Measurements from ENCODE around the gene LTBP2. TPM values are rescaled to one million over a fixed set of nuclear protein-coding genes. Genes with fewer than 3 reads are reported as not detected.

Gene LTBP2
- total RNA-seq, 1 experiment from 2014 or later = 124 TPM

DNA sequence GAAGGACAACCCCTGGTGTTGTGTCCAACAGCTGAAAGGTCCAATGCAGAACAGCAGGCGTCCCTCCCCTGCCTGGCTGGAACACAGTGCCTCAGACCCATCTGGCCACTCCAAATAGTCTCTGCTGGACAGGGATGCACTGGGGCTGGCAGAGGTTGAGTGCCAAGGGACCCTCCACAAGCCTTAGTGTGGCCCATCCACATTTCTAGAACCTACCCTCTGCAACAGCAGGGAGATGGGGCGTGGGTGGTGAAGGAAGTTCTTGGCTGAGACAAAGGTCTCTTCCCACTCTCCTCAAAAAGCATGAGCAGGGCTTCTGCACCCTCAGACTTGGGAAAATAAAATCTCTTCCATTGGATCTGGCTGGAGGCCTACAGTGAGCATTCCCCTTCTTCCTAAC, 36.5 kb downstream of the LTBP2 start:
- peak overlapping the region; percentile 99 for H3K27ac ChIP-seq
- no peaks in the 10 kb centered on the region for H3K9me3 ChIP-seq (ENCODE audit: insufficient read depth, low read depth)
- BruUV-seq (replicated peaks) = no TSS peak
- ChIA-PET CTCF (interaction anchor here (1.8 to 6.4 kb wide), 3 partner anchors 8 to 41 kb away, joined by 5 to 82 read pairs (median 17); partner anchors contain the start of gene LTBP2), POLR2A (ENCODE audit: unreplicated experiment) (interaction anchor here (0.6 to 0.7 kb wide), 2 partner anchors 13 to 220 kb away, joined by 4 to 5 read pairs; no protein-coding TSS in a partner anchor)
- H3K27me3 ChIP-seq (ENCODE audit: insufficient read depth, low read depth) = no peaks in the 10 kb centered on the region
- no peak for DNase-seq
- peaks cover 84% of the 10 kb centered on the region for H3K4me1 ChIP-seq (replicated peaks; ENCODE audit: insufficient read depth)
- H2AFZ ChIP-seq = no peak overlapping the region
- no peak overlapping the region for H3K4me3 ChIP-seq
- TF ChIP-seq CTCF (conservative IDR thresholded peaks at IDR 0.05) = no peak
- TF ChIP-seq EZH2 (IDR thresholded peaks at IDR 0.05; ENCODE audit: low read depth) = no peak
- H3K9me2 ChIP-seq (ENCODE audit: insufficient read depth) = no peaks in the 10 kb centered on the region
- H3K79me2 ChIP-seq (ENCODE audit: low read depth) = peaks cover 63% of the 10 kb centered on the region
- peaks cover 67% of the 10 kb centered on the region for H3F3A ChIP-seq (ENCODE audit: insufficient read depth, low read depth)
- peaks cover 12% of the 10 kb centered on the region; the same call in 1 of the 2 replicates for H3K36me3 ChIP-seq (ENCODE audit: low read depth)
- no peak overlapping the region for H3K4me2 ChIP-seq
- no peaks in the 10 kb centered on the region for H4K20me1 ChIP-seq (ENCODE audit: insufficient read depth)
- intact Hi-C loops (cut with micrococcal nuclease; ENCODE audit: unreplicated experiment) = loop anchor here (10.0 kb wide), 1 partner anchor 979 kb away; no protein-coding TSS in a partner anchor

- H3F3A ChIP-seq (ENCODE audit: insufficient read depth, low read depth) = peaks cover 67% of the 10 kb centered on the region
- CTCF ChIA-PET = interaction anchor here (0.6 to 6.4 kb wide), 5 partner anchors 9 to 48 kb away, joined by 3 to 82 read pairs (median 8); partner anchors contain the start of gene LTBP2
- peaks cover 84% of the 10 kb centered on the region for H3K4me1 ChIP-seq (replicated peaks; ENCODE audit: insufficient read depth)
- no TSS peak for BruUV-seq (replicated peaks)
- peaks cover 70% of the 10 kb centered on the region for H3K79me2 ChIP-seq (ENCODE audit: low read depth)
- H3K4me2 ChIP-seq = peak overlapping the region; percentile 92
- TF ChIP-seq CTCF (conservative IDR thresholded peaks at IDR 0.05) (no peak), EZH2 (IDR thresholded peaks at IDR 0.05; ENCODE audit: low read depth) (no peak)
- H2AFZ ChIP-seq = no peak overlapping the region
- DNase-seq = no peak
- no peaks in the 10 kb centered on the region for H3K9me3 ChIP-seq (ENCODE audit: insufficient read depth, low read depth)
- POLR2A ChIA-PET (ENCODE audit: unreplicated experiment) = interaction anchor here (0.6 to 2.8 kb wide), 4 partner anchors 12 to 435 kb away, joined by 3 to 25 read pairs (median 4); no protein-coding TSS in a partner anchor
- H3K36me3 ChIP-seq (ENCODE audit: low read depth) = peaks cover 12% of the 10 kb centered on the region; the same call in 1 of the 2 replicates
- H3K4me3 ChIP-seq = no peak overlapping the region
- H3K27ac ChIP-seq = peak overlapping the region; percentile 99
- H4K20me1 ChIP-seq (ENCODE audit: insufficient read depth) = no peaks in the 10 kb centered on the region
- intact Hi-C loops (cut with micrococcal nuclease; ENCODE audit: unreplicated experiment) = loop anchor here (5.0 to 10.0 kb wide), 5 partner anchors 62 to 980 kb away; partner anchors contain the start of gene FOS
- H3K9me2 ChIP-seq (ENCODE audit: insufficient read depth) = no peaks in the 10 kb centered on the region
- no peaks in the 10 kb centered on the region for H3K27me3 ChIP-seq (ENCODE audit: insufficient read depth, low read depth)
Observed at GRCh38 chr14:74574706-74575105, 37.3 kb downstream of the LTBP2 start.

- BruUV-seq (replicated peaks) = no TSS peak
- H3F3A ChIP-seq (ENCODE audit: insufficient read depth, low read depth) = peaks cover 66% of the 10 kb centered on the region
- TF ChIP-seq CTCF (conservative IDR thresholded peaks at IDR 0.05) (no peak), EZH2 (IDR thresholded peaks at IDR 0.05; ENCODE audit: low read depth) (no peak)
- H3K27ac ChIP-seq = peak overlapping the region; percentile 99
- peaks cover 84% of the 10 kb centered on the region for H3K4me1 ChIP-seq (replicated peaks; ENCODE audit: insufficient read depth)
- ChIA-PET POLR2A (ENCODE audit: unreplicated experiment) (interaction anchor here (0.6 to 2.8 kb wide), 4 partner anchors 8 to 434 kb away, joined by 3 to 25 read pairs (median 11); partner anchors contain the start of genes ISCA2 and NPC2), CTCF (interaction anchor here (1.1 to 6.4 kb wide), 5 partner anchors 10 to 204 kb away, joined by 5 to 82 read pairs (median 14); partner anchors contain the start of gene LTBP2)
- DNase-seq = no peak
- H3K79me2 ChIP-seq (ENCODE audit: low read depth) = peaks cover 71% of the 10 kb centered on the region
- peak overlapping the region; percentile 92 for H3K4me2 ChIP-seq
- no peaks in the 10 kb centered on the region for H3K27me3 ChIP-seq (ENCODE audit: insufficient read depth, low read depth)
- peaks cover 12% of the 10 kb centered on the region; the same call in 1 of the 2 replicates for H3K36me3 ChIP-seq (ENCODE audit: low read depth)
- no peaks in the 10 kb centered on the region for H3K9me3 ChIP-seq (ENCODE audit: insufficient read depth, low read depth)
- H2AFZ ChIP-seq = no peak overlapping the region
- intact Hi-C loops (cut with micrococcal nuclease; ENCODE audit: unreplicated experiment) = loop anchor here (5.0 to 10.0 kb wide), 5 partner anchors 62 to 981 kb away; partner anchors contain the start of gene FOS
- H3K9me2 ChIP-seq (ENCODE audit: insufficient read depth) = no peaks in the 10 kb centered on the region
- no peak overlapping the region for H3K4me3 ChIP-seq
- H4K20me1 ChIP-seq (ENCODE audit: insufficient read depth) = no peaks in the 10 kb centered on the region
Observed at GRCh38 chr14:74574090-74574433, 38.0 kb downstream of the LTBP2 start.

All from PC-9 (cell line).